Activated naive CD4-positive, alpha-beta T cell treated with anti-CD3 and anti-CD28 coated beads, Interleukin-2, amount 10 ng/mL, durations not matched to agents 5 hours and 36 hours (primary cell): ENCODE data around the gene RNF11. TPM values are rescaled to one million over a fixed set of nuclear protein-coding genes. Genes with fewer than 3 reads are reported as not detected.

ENCODE experiments used
- total RNA-seq, 2 experiments: library from RNA; stranded (reverse); gene quantifications; one replicate each; pipeline ENCODE4 v1.2.3, GENCODE V29; 2021

The RNF11 gene
- total RNA-seq, result 10 to 100 TPM; 20.7 to 22.6 TPM

GRCh38 chr1:51235673-51236530, at the start of gene RNF11:
Gene RNF11 (plus strand): TSS chr1:51236273. CDS start chr1:51236757, 484 bp downstream.

Other genes with a start within 250 kb of the RNF11 start
- gene C1orf185, start 134.0 kb upstream of the RNF11 start, total RNA-seq, result not detected
- not detected for gene TTC39A, start 94.3 kb downstream of the RNF11 start, total RNA-seq